ENCODE data around the gene C11orf86. TPM values are rescaled to one million over a fixed set of nuclear protein-coding genes. Genes with fewer than 3 reads are reported as not detected.

The C11orf86 gene
- total and polyA plus RNA-seq, 2 donors from 2014 or later: 0.92 TPM; not detected in 1

- intact Hi-C loops (cut with DNase I): no loop called here
Observed at GRCh38 chr11:66951135-66951534, 24.0 kb upstream of the C11orf86 start.

GRCh38 chr11:66951927-66952337, 23.2 kb upstream of the C11orf86 start:
- Histone ChIP-seq H3K9me3 (ENCODE audit: control insufficient read depth in 2 of 3, insufficient read depth in 1 of 3, low read length in 3 of 3) (no peaks in the 10 kb centered on the region), H3K27me3 (ENCODE audit: control insufficient read depth, insufficient read depth, low read length) (no peaks in the 10 kb centered on the region), H3K27ac (ENCODE audit: low read depth in 2 of 2, low read length in 2 of 2) (no peak overlapping the region), H3K9ac (ENCODE audit: low read length in 3 of 3) (no peak overlapping the region), H3K4me1 (ENCODE audit: control insufficient read depth in 2 of 3, insufficient read depth in 2 of 3, low read depth in 1 of 3, low read length in 3 of 3) (peaks cover 0 to 3% (median 0%) of the 10 kb centered on the region in 3 donors), H3K36me3 (ENCODE audit: control insufficient read depth in 2 of 3, insufficient read depth in 3 of 3, low read length in 3 of 3) (no peaks in the 10 kb centered on the region), H3K4me3 (ENCODE audit: low read length in 3 of 3) (no peak overlapping the region)
- peak in 2 of 5 donors; percentile 15 to 70 for DNase-seq
- no peak for FAIRE-seq
- intact Hi-C loops (cut with DNase I): no loop called here
- no peak for TF ChIP-seq CTCF (IDR thresholded peaks at IDR 0.05; ENCODE audit: borderline replicate concordance, extremely low read depth, insufficient read depth)

More at GRCh38 chr11:66951135-66951534, 24.0 kb upstream of the C11orf86 start:
- H3K27ac ChIP-seq (ENCODE audit: low read depth in 2 of 2, low read length in 2 of 2): no peak overlapping the region
- DNase-seq (no peak), FAIRE-seq (no peak)
- H3K4me1 ChIP-seq (ENCODE audit: control insufficient read depth in 2 of 3, insufficient read depth in 2 of 3, low read depth in 1 of 3, low read length in 3 of 3): no peaks in the 10 kb centered on the region
- no peak for TF ChIP-seq CTCF (IDR thresholded peaks at IDR 0.05; ENCODE audit: borderline replicate concordance, extremely low read depth, insufficient read depth)
- no peaks in the 10 kb centered on the region for H3K27me3 ChIP-seq (ENCODE audit: control insufficient read depth, insufficient read depth, low read length)
- no peaks in the 10 kb centered on the region for H3K36me3 ChIP-seq (ENCODE audit: control insufficient read depth in 2 of 3, insufficient read depth in 3 of 3, low read length in 3 of 3)
- H3K9ac ChIP-seq (ENCODE audit: low read length in 3 of 3): no peak overlapping the region
- no peak overlapping the region for H3K4me3 ChIP-seq (ENCODE audit: low read length in 3 of 3)
- H3K9me3 ChIP-seq (ENCODE audit: control insufficient read depth in 2 of 3, insufficient read depth in 1 of 3, low read length in 3 of 3): no peaks in the 10 kb centered on the region

GRCh38 chr11:66953081-66953833, 21.8 kb upstream of the C11orf86 start:
- intact Hi-C loops (cut with DNase I): no loop called here
- Histone ChIP-seq H3K36me3 (ENCODE audit: control insufficient read depth in 2 of 3, insufficient read depth in 3 of 3, low read length in 3 of 3) (no peaks in the 10 kb centered on the region), H3K9me3 (ENCODE audit: control insufficient read depth in 2 of 3, insufficient read depth in 1 of 3, low read length in 3 of 3) (no peaks in the 10 kb centered on the region), H3K4me1 (ENCODE audit: control insufficient read depth in 2 of 3, insufficient read depth in 2 of 3, low read depth in 1 of 3, low read length in 3 of 3) (peaks cover 0 to 8% (median 0%) of the 10 kb centered on the region in 3 donors), H3K4me3 (ENCODE audit: low read length in 3 of 3) (no peak overlapping the region), H3K27ac (ENCODE audit: low read depth in 2 of 2, low read length in 2 of 2) (no peak overlapping the region), H3K27me3 (ENCODE audit: control insufficient read depth, insufficient read depth, low read length) (no peaks in the 10 kb centered on the region), H3K9ac (ENCODE audit: low read length in 3 of 3) (no peak overlapping the region)
- DNase-seq: no peak
- no peak for FAIRE-seq
- no peak for TF ChIP-seq CTCF (IDR thresholded peaks at IDR 0.05; ENCODE audit: borderline replicate concordance, extremely low read depth, insufficient read depth)

All from kidney (tissue), 14 donors.